ENCODE results near the gene C1D.

Gene C1D

GRCh38 chr2:68023904-68024303, 38.9 kb downstream of the C1D start:
- Histone ChIP-seq H3K27me3 (replicated peaks; ENCODE audit: control insufficient read depth, insufficient read depth, low read length) (no peaks in the 10 kb centered on the region), H3K4me3 (replicated peaks; ENCODE audit: low read depth, low read length) (no peak overlapping the region), H3K36me3 (ENCODE audit: control insufficient read depth, insufficient read depth, low read length) (no peaks in the 10 kb centered on the region)
- no peak for TF ChIP-seq CTCF (IDR thresholded peaks at IDR 0.05; ENCODE audit: insufficient read depth, low read length, poor library complexity, severe bottlenecking)
- no peak for DNase-seq (ENCODE audit: extremely low read depth, insufficient read length)

DNA sequence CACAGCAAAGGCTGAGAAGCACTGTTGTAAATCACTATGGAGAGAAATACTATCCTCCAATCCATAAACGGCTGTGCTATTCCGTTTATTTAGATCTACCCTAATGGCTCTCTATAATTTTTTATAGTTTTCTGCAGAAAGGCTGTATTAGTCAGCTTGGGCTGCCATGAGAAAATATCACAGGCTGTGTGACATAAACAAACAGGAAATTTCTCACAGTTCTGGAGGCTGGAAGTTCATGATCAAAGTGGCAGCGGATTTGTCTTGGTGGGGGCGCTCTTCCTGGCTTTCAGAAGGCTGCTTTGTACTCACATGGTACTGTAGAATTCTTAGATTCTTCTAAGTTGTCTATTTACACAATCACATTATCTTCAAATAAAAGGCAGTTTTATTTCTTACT, 44.1 kb downstream of the C1D start:
- Histone ChIP-seq H3K36me3 (ENCODE audit: control insufficient read depth, insufficient read depth, low read length) (no peaks in the 10 kb centered on the region), H3K4me3 (replicated peaks; ENCODE audit: low read depth, low read length) (no peak overlapping the region), H3K27me3 (replicated peaks; ENCODE audit: control insufficient read depth, insufficient read depth, low read length) (no peaks in the 10 kb centered on the region)
- TF ChIP-seq CTCF (IDR thresholded peaks at IDR 0.05; ENCODE audit: insufficient read depth, low read length, poor library complexity, severe bottlenecking): no peak
- DNase-seq (ENCODE audit: extremely low read depth, insufficient read length): no peak

DNA sequence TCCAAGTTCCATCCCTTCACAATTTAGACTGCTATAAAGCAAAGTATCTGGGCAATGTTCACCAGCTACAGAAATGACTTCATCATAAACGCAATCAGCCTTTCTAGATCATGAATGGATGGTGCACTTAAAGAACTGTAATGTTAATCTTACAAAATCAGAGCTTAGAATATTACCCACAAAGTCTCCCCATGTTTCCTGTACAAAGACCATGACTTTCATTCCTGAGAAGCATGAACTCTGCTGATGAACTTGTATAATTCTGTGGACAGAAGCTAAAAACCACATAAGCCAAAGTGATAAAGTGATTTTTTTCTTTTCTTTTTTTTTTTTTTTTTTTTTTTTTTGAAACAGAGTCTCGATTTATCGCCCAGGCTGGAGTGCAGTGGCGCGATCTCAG, 53.3 kb downstream of the C1D start:
- Histone ChIP-seq H3K4me3 (replicated peaks; ENCODE audit: low read depth, low read length) (no peak overlapping the region), H3K27me3 (replicated peaks; ENCODE audit: control insufficient read depth, insufficient read depth, low read length) (no peaks in the 10 kb centered on the region; the same call in 1 of the 2 replicates), H3K36me3 (ENCODE audit: control insufficient read depth, insufficient read depth, low read length) (no peaks in the 10 kb centered on the region)
- DNase-seq (ENCODE audit: extremely low read depth, insufficient read length): no peak
- no peak for TF ChIP-seq CTCF (IDR thresholded peaks at IDR 0.05; ENCODE audit: insufficient read depth, low read length, poor library complexity, severe bottlenecking)

DNA sequence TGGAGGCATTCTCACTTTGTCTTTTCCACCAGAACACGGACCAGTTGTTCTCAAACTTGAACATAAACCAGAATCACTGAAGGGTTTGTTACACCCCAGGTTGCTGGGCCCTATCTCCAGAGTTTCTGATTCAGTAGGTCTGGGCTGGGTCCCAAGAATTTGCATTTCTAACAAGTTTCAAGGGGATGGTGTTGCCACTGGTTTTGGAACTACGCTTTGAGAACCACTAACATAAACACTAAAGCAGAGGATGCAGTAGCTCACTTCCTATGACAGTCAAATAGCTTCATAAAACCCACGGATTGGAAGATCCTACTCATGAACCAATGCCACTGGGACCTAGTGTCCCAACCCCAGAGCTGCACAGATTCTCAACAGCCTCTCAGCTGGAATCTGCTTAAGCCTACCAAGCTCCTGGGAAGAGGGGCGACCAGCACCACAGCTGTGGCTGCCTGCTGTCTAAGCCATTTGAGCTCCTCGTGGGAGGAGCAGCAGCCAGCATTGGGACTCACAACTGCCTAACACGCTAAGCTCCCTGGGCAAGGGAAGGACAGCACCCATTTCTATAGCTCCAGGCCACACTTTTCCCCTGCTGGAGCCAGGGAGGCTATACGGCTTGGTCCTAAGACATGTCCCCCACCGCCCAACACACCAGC, 62.5 kb downstream of the C1D start:
- TF ChIP-seq CTCF (IDR thresholded peaks at IDR 0.05; ENCODE audit: insufficient read depth, low read length, poor library complexity, severe bottlenecking): no peak
- Histone ChIP-seq H3K4me3 (replicated peaks; ENCODE audit: low read depth, low read length) (no peak overlapping the region), H3K27me3 (replicated peaks; ENCODE audit: control insufficient read depth, insufficient read depth, low read length) (no peaks in the 10 kb centered on the region), H3K36me3 (ENCODE audit: control insufficient read depth, insufficient read depth, low read length) (no peaks in the 10 kb centered on the region)
- no peak for DNase-seq (ENCODE audit: extremely low read depth, insufficient read length)

DNA sequence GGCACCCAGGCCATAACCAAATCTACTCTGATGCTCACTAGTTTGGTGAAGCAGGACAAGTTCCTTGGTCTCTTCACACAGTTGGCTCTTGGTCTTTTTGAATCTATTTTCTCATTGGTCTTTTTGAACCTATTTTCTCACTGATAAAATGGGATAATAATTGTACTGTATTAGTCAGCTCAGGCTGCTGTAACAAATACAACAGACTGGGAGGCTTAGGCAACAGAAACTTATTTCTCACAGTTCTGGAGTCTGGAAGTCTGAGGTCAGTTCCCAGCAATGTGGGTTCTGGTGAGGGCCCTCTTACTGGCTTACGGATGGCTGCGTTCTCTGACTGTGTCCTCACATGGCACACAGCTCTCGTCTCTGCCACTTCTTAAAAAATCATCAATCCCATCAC, 63.5 kb downstream of the C1D start:
- no peak overlapping the region for H3K4me3 ChIP-seq (replicated peaks; ENCODE audit: low read depth, low read length)
- no peak for TF ChIP-seq CTCF (IDR thresholded peaks at IDR 0.05; ENCODE audit: insufficient read depth, low read length, poor library complexity, severe bottlenecking)
- no peaks in the 10 kb centered on the region for H3K36me3 ChIP-seq (ENCODE audit: control insufficient read depth, insufficient read depth, low read length)
- DNase-seq (ENCODE audit: extremely low read depth, insufficient read length): no peak
- no peaks in the 10 kb centered on the region for H3K27me3 ChIP-seq (replicated peaks; ENCODE audit: control insufficient read depth, insufficient read depth, low read length)

DNA sequence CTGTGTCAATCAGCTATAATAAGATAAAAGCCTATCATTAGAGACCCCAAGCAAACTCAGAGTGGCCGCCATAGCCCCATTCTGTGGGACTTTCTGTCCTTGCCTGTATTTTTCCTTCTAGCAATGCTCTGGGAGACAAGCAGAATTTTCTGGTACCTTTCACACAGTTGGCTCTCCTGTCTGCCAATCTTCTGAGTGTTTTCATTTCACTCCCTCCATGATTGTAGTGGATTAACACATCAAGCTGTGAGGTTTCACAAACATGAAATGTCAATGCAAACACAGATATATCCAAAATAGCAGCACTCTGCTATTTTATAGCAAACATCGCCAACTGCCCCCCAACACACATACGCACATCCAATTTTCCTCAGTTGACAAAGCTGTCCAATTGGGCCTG, 64.9 kb downstream of the C1D start:
- no peak for TF ChIP-seq CTCF (IDR thresholded peaks at IDR 0.05; ENCODE audit: insufficient read depth, low read length, poor library complexity, severe bottlenecking)
- Histone ChIP-seq H3K36me3 (ENCODE audit: control insufficient read depth, insufficient read depth, low read length) (no peaks in the 10 kb centered on the region), H3K4me3 (replicated peaks; ENCODE audit: low read depth, low read length) (no peak overlapping the region), H3K27me3 (replicated peaks; ENCODE audit: control insufficient read depth, insufficient read depth, low read length) (no peaks in the 10 kb centered on the region)
- DNase-seq (ENCODE audit: extremely low read depth, insufficient read length): no peak

Measured in GM06990 (cell line).